Jurkat, Clone E6-1 (cell line): ENCODE results near the gene CAMK2D.

Experiments used
- DNase-seq: peaks from one replicate; pipeline ENCODE4 v3.0.0-alpha.2; 2011; ENCODE audit warnings: low read depth, low spot score
- H3K4me3 ChIP-seq: 2 replicates; pipeline ENCODE4 v1.5.1; 2011; ENCODE audit warnings: mild to moderate bottlenecking, low read length, control low read depth, moderate library complexity

CAMK2D gene

DNA sequence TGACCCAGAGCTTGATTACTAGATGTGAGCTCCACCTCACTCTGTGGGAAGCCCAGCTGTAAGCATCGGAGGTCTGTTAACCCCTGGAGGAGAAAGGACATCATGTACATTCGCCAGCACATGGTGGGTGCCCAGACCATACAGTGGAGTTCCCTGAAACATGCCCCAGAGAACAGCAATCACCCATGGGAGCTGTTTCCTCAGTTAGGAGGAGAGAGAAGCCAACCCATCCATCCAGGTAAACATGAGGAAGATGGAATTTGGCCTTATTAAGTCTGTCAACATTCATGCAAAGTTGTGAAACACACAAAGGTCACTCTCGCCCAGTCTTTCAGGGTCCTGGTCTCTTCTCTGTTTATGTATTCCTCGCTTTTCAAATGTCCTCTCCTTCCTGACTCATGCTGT, 357.4 kb downstream of the CAMK2D start:
- no peak for DNase-seq
- no peak overlapping the region for H3K4me3 ChIP-seq
